DMS79 (cell line): Measurements from ENCODE around the gene HOXC13.
A peak's percentile ranks its signal among the peaks of the same experiment; 100 is the strongest.

Experiments used
- DNase-seq: peaks from one replicate; lab custom pipeline; 2025; lab: John Stamatoyannopoulos, UW

HOXC13 gene

DNA sequence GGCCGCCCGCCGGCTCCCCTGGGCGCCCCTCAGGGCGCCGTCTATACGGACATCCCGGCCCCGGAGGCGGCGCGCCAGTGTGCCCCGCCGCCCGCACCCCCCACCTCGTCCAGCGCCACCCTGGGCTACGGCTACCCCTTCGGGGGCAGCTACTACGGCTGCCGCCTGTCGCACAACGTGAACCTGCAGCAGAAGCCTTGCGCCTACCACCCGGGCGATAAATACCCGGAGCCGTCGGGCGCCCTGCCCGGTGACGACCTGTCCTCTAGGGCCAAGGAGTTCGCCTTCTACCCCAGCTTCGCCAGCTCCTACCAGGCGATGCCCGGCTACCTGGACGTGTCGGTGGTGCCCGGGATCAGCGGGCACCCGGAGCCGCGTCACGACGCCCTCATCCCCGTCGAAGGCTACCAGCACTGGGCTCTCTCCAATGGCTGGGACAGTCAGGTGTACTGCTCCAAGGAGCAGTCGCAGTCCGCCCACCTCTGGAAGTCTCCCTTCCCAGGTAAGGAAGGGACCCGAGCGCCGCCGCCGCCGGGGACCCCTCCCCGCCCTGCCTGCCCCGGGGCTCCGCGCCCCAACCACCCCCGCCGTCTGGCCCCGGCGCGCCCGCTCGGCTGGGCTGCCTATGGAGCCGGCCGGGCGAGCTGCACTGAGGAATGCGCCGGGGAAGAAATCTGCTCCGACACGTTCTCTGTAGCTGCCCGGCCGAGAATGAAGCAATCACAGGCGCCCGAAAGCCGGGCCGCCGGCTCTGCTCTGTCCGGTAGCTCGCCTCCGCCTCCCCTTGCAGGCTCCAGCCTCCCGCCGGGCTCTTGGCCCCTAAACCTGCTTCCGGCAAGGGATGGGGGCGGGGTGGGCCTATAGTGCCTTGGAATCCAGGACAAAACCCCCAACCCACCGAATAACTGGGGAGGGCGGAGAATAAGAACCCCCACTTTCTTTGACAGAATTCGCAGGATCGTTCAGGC, 794 bp downstream of the HOXC13 start:
- DNase-seq, result no peak

- DNase-seq, result no peak
Observed at GRCh38 chr12:53940443-53941014, 1.9 kb downstream of the HOXC13 start.

- no peak for DNase-seq
Observed at GRCh38 chr12:53941187-53941586, 2.6 kb downstream of the HOXC13 start.

DNA sequence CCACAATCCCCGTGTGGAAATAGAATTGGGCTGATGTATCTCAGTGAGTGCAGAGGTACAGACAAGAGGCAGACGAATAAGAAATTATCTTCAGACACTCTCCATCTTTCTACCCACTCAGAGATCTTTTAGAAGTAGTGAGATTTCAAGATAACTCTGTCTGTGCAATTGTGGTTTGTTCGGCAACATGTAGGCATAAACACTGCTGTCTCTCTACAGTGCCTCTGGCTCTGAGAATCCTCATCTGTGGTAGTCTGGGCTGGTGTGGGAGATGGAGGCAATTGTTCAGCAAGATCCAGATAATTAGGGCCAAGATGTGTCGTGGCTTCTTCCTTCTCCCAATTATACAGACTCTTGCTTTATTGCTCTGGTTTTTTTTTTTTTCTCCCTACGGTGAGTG, 3.1 kb downstream of the HOXC13 start:
- DNase-seq, result no peak

DNA sequence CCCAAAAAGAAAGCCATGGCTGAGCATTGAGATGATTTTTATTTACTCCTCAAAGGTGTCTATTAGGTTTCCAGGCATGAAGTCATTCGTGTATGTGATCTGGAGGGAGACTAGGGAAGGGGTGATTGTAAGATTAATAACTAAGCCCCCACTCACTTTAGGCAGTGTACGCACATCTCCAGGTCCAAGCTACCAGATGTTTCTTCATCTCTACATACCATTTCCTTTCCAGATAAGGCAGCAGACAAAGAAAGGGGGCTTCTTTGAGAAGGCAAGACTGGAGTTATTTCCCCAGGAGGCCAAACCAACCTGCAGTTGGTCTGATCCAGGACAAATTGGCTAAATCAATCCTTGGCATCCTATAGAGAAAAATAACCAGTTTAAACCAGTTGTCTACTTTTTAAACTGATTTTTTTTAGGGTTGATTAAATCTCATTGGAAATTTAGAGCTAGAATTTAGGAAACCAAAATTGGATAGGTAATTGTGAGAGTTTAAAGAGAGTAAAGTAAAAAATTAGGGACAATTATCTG, 3.9 kb downstream of the HOXC13 start:
- no peak for DNase-seq

- no peak for DNase-seq
Observed at GRCh38 chr12:53944209-53944608, 5.6 kb downstream of the HOXC13 start.

DNA sequence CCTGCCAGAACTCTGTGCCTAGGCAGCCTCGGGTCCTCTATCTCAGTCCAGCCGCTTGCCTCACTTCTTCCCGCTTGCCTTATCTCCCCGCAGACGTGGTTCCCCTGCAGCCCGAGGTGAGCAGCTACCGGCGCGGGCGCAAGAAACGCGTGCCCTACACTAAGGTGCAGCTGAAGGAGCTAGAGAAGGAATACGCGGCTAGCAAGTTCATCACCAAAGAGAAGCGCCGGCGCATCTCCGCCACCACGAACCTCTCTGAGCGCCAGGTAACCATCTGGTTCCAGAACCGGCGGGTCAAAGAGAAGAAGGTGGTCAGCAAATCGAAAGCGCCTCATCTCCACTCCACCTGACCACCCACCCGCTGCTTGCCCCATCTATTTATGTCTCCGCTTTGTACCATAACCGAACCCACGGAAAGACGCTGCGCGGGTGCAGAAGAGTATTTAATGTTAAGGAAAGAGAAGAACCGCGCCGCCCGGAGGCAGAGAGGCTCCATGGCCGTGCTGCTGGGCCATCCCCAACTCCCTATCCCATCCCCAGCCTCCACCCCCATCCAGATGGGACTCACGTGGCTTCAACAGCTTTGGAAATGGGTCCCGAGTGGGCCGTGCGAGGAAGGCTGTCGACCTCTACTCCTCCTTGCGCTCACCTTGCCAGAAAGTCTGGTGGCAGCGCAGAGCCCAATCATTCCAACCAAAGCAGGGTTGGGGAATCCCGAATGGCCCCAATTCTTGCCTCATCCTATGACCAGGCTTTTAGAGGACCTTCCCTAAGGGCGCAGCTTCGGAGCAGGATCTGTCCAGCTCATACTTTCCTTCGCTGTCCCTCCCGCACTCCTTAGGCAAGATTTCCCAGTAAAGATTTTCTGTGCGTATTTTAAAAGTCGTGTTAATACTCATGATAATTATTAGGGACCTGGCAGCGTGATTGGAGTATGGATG, 6.5 kb downstream of the HOXC13 start:
- DNase-seq, result no peak

DNA sequence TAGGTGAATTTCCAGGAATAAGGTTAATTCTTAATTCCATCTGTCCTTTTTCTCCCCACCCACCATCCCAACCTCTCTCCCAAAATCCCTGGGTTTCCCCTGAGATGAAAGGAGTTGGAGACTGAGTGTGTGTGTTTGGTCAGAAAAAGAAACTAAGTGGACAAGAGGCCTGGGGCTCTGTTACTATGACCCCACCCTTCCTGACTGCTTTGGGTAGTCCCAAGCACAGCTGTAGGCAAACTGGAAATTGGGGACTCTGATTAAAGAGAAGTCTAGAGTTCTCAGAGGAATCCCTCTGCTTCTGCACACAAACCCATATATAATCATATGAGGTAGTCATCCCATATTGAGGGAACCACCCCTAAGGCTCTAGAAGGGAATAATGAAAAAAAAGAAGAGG, 9.1 kb downstream of the HOXC13 start:
- DNase-seq, result no peak

DNA sequence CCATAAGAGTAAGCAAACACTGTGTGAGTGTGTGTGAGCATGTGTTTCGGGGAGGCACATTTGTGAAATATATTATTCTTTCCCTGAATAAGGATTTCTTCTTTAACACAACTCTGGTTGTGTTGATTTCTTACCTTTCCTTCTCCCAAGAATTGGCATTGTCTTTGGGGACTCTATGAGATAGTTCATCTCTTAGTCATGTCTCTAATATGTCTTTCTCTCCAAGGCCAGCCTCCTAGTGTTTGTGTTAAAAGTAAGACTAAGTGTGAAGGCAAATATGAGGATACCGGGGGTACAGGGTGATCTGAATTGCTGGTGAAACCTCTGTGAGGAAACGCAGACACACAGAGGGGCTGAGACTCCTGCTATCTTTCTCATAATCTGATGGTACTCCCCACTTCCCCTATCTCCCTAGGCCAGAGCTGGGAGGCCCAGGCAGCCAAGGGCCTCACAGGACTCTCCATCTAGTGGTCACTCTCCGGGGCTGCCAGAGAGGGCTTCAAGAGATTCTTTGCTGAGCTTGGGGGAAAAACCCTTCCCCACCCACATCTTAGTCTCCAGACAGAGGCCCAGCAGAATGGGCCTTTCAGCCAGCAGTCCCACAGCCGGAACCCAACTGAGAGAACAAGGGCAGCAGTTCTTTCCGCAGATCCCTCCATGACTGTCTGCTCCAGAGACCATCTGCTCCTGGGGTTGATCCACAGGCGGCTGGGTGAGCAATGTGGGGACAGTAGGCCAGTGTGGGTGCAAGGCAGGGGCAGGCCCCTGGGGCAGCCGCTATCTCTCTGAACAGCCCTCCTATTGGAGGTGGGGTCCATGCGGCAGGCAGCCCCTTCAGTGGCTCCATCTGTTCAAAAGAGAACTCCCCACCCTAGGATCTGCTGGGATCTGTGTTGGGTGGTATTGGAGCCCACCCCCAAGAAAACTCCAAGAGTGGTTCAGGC, 10.3 kb downstream of the HOXC13 start:
- DNase-seq, result no peak

DNA sequence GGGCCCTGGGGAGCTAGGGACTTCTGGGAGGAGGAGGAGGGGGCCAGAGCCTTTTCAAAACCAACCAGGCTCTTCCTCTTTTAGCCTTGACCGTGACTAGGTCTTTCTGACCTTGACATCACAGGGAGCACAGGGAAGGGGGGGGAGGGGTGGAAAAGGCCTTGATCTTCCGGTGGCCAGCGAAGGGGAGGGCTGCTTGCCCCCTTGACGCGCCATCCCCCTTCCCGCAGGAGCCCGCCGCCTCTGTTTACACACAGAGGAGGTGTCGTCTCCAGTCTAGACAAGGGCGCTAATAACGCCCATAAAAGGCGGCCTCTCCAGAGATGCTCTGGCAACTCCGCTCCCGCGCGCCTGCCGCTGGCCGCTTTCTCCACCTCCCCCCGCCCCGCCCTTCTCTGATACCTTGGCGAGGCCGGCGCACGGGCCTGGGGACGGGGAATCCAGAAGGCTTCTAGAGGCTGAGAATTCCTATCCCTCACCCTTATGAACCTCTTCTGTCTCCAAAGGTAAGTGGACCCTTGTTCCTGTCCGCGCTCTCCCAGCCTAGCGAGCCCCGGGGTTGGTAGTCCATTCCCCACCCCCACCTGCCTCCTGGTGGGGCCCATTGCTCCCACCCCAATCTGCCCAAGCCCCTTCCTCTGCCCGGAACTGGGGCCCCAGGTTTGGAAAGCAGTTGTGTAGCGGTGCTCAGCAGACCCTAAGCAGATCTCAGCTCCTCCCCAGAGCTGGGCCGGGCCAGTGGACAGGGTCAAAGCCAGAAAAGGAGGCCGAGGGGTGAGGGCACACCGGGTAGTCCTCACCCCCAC, 11.2 kb downstream of the HOXC13 start:
- peak; percentile 15 for DNase-seq

DNA sequence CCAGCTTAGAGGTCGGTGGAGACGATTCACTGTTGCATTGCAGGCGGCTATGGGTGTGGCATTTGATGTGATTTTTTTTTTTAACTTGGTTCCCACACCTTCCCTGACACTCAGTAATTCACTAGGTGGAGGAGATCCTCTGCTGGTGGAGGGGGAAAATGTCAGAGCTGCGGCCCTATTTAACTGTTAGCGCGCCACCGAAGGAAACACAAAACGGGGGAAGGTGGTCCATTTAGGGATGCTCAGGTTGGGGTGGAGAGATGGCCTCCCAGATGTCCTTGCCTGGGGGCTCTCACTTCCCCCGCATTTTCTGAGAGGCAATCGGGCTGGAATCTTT, 11.8 kb downstream of the HOXC13 start:
- no peak for DNase-seq

DNA sequence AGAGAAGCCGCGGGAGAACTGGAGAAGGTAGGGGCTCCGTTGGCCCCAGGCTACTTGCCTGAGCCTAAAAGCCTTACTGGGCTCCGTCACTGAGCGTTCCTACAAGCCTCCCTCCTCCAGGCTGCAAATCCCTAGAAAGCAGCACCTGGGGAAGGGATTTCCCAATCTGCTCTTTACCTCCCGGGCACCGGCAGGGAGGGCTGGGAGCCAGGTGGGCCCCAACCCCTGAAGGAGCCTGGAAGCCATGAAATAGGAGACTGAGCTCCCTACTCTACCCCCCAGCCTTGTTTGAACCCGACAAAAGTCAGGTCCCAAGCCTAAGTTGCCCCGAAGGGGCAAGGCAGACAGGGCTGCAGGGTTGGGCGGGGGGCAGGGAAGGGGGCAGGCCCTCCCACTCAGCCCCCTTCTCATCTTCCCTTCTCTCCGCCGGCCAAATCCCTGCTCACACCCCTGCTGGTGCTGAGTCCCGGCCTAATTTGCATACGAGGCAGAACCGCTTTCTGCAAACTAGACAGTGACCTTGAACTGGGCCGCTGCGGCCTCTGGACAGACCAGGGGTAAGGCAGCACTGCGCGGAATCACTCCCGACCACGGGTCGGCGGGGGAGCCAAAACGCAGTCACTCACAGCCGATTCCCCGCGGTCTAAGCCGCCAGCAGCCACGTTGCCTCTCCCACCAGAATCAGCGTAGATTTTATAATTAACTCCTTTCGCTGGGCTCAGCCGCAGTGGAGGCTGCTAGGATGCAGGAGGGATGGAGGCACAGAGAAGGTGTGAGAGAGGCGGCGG, 12.4 kb downstream of the HOXC13 start:
- no peak for DNase-seq

- DNase-seq, result no peak
Observed at GRCh38 chr12:53951577-53952334, 13.1 kb downstream of the HOXC13 start.

DNA sequence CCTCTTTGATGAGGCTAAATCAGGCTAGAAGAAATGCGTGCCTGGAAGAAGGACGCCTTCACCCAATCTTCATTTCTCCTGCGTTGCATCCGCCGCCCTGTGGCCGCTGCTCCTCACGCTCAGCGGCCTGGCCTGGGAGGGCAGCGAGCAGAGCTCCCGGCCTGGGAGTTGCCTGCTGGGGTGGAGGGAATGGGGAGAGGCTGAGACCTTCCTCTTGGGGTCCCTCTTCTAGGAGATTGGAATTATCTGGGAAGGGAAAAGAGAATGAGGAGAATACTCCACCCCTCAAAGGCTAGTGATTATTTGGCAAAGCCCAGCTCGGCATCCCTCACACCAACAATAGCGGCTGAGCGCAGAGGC, 13.7 kb downstream of the HOXC13 start:
- DNase-seq, result no peak

GRCh38 chr12:53952871-53953734, 14.5 kb downstream of the HOXC13 start:
- DNase-seq, result no peak

GRCh38 chr12:53953831-53954693, 15.4 kb downstream of the HOXC13 start:
- no peak for DNase-seq

DNA sequence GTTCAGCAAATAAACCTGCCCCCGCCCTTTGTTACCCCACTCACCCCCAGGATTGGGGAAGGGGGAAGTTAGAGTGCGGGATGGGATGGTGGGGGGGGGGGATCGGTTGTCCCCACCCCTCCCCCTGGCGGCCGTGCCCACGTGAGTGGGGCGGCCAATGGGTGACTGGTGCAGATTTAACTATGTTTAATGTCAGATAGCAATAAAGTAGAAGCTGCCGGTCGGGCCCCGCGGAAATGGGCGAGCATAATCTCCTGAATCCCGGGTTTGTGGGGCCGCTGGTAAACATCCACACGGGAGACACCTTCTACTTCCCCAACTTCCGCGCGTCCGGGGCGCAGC, 16.0 kb downstream of the HOXC13 start, which contains the start of gene HOXC12:
TSS of gene HOXC12 (plus strand) at position 210 of the 342 bp plus-strand sequence. CDS start at position 237, 27 bp downstream.
- DNase-seq, result no peak
